Nephron (organoid): Measurements from ENCODE around the gene C15orf39.
"Not testable (repeated sequence)": the region's sequence is repeated elsewhere in the genome, so short reads cannot be mapped to it uniquely, and the experiment has no call there.

Experiments
- H3K27ac Mint-ChIP-seq, 3 experiments: 2 replicates each; pipeline ENCODE4 v1.8.0; 2020; ENCODE audit warnings: mixed read lengths in 3 of 3, mild to moderate bottlenecking in 2 of 3, moderate library complexity in 1 of 3
- H3K27me3 Mint-ChIP-seq: 2 replicates; pipeline ENCODE4 v1.8.0; 2021; ENCODE audit warnings: low read depth, mild to moderate bottlenecking, moderate library complexity, mixed read lengths
- H3K36me3 Mint-ChIP-seq: 2 replicates; pipeline ENCODE4 v1.8.0; 2020; ENCODE audit warnings: low read depth, mixed read lengths
- H3K4me1 Mint-ChIP-seq: 2 replicates; pipeline ENCODE4 v1.8.0; 2020; ENCODE audit warnings: mixed read lengths
- H3K4me3 Mint-ChIP-seq, 3 experiments: 2 replicates each; pipeline ENCODE4 v1.8.0; 2020; ENCODE audit warnings: mild to moderate bottlenecking in 3 of 3, mixed read lengths in 3 of 3, moderate library complexity in 2 of 3
- H3K9me3 Mint-ChIP-seq: 2 replicates; pipeline ENCODE4 v1.8.0; 2020; ENCODE audit warnings: mixed read lengths
- CTCF ChIP-seq, 3 experiments: fragments of 200-600 bp; sonication (generic); IDR thresholded peaks; one replicate each; pipeline ENCODE4 v1.5.0; 2021; ENCODE audit warnings: antibody characterized with exemption in 3 of 3; ENCODE audit not compliant: unreplicated experiment in 3 of 3

C15orf39 gene

DNA sequence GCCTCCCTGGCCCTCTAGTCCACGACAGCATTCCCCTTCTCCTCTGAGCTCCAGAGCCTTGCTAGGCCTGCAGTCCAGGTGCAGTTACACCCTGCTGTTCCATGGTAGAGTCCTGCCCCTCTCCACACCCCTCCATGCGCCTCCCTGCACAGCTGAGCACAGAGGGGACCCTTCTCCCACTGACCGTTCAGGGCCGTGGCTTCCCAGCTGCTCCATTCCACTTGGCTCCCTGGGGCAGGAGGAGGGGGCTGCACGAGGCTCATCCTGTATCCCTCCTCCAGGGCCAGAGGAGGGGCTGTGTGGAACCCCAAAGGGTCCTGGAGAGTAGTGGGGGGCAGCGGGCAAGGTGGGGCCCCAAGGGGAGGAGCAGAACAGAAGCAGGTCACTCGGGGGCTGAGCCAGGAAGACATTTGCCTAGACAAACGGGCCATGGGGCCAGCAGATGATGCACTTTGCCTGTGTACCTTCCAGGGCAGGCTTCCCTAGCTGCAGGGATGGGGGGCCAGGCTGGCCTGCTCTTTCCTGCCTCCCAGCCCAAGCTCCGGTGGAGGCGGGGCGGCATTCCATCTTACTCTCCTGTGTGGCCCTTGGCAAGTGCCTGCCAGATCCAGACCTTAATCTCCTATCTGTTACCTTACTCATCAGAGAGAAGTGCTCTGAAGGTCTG lies 35.8 kb downstream of the C15orf39 start:
- no peak overlapping the region for H3K4me3 Mint-ChIP-seq
- H3K27me3 Mint-ChIP-seq = peaks cover 20% of the 10 kb centered on the region
- H3K9me3 Mint-ChIP-seq = no peaks in the 10 kb centered on the region
- H3K4me1 Mint-ChIP-seq = no peaks in the 10 kb centered on the region
- TF ChIP-seq CTCF (IDR thresholded peaks at IDR 0.05; ENCODE audit: unreplicated experiment in 3 of 3) = no peak
- no peaks in the 10 kb centered on the region for H3K36me3 Mint-ChIP-seq
- no peak overlapping the region for H3K27ac Mint-ChIP-seq

DNA sequence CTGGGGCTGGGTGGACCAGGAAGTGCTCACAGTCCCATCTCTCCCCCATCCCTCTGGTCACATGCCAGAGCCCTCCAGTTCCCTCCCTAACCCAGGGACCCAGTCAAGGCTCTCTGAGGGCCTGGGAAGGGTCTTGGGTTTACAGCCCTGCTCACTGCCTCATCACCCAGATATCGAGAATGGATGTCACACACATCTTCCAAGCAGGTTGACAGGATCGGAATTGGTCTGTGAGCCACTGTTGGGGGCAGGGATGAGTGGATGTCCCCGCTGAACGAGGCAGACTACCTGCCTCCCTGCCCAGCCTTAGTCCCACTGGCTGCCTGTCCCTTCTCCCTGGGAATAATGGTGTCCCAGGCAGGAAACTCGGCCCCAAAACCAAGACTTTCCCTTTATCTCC lies 36.5 kb downstream of the C15orf39 start:
- H3K4me1 Mint-ChIP-seq = no peaks in the 10 kb centered on the region
- no peak overlapping the region for H3K4me3 Mint-ChIP-seq
- no peak overlapping the region for H3K27ac Mint-ChIP-seq
- peaks cover 20% of the 10 kb centered on the region for H3K27me3 Mint-ChIP-seq
- TF ChIP-seq CTCF (IDR thresholded peaks at IDR 0.05; ENCODE audit: unreplicated experiment in 3 of 3) = no peak
- no peaks in the 10 kb centered on the region for H3K9me3 Mint-ChIP-seq
- no peaks in the 10 kb centered on the region for H3K36me3 Mint-ChIP-seq

- not testable (repeated sequence) for H3K9me3 Mint-ChIP-seq, H3K4me1 Mint-ChIP-seq, H3K36me3 Mint-ChIP-seq, H3K4me3 Mint-ChIP-seq, H3K27ac Mint-ChIP-seq
- H3K27me3 Mint-ChIP-seq = peaks cover 31% of the 10 kb centered on the region
These were observed 44.1 kb downstream of the C15orf39 start for GRCh38 chr15:75245741-75246140.

DNA sequence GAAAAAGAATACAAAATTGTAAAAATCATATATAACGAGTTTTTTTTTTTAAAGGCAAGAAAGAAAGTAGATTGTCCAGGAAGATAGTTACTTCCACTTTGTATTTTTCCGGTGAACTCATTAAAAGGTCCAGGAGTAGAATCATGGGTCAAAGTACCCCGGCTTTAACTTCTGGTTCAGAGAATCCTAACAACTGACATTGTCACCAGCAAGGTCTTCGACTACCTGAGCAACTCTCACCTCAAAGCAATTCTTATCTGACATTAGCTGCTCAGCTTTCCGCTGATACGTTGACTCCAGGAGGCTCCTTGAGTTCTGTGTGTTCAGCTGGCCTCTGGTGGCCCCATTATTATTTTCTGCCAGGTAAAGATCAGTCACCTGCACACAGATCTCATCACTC lies 47.3 kb downstream of the C15orf39 start:
- H3K27me3 Mint-ChIP-seq = peaks cover 42% of the 10 kb centered on the region
- not testable (repeated sequence) for H3K4me3 Mint-ChIP-seq, H3K9me3 Mint-ChIP-seq, H3K27ac Mint-ChIP-seq, H3K4me1 Mint-ChIP-seq, H3K36me3 Mint-ChIP-seq

- Mint-ChIP-seq H3K4me3 (no peak overlapping the region), H3K27me3 (peaks cover 42% of the 10 kb centered on the region), H3K9me3 (no peaks in the 10 kb centered on the region), H3K36me3 (no peaks in the 10 kb centered on the region), H3K27ac (no peak overlapping the region), H3K4me1 (no peaks in the 10 kb centered on the region)
- TF ChIP-seq CTCF (IDR thresholded peaks at IDR 0.05; ENCODE audit: unreplicated experiment in 3 of 3) = no peak
These were observed 48.0 kb downstream of the C15orf39 start for GRCh38 chr15:75249726-75250125.

- not testable (repeated sequence) for H3K36me3 Mint-ChIP-seq, H3K4me1 Mint-ChIP-seq, H3K9me3 Mint-ChIP-seq, H3K4me3 Mint-ChIP-seq, H3K27ac Mint-ChIP-seq
- H3K27me3 Mint-ChIP-seq = peaks cover 42% of the 10 kb centered on the region
These were observed 49.7 kb downstream of the C15orf39 start for GRCh38 chr15:75251343-75251742.

- H3K27me3 Mint-ChIP-seq = peaks cover 40% of the 10 kb centered on the region
- H3K36me3 Mint-ChIP-seq, H3K27ac Mint-ChIP-seq, H3K9me3 Mint-ChIP-seq, H3K4me3 Mint-ChIP-seq, H3K4me1 Mint-ChIP-seq: not testable (repeated sequence)
These were observed 50.6 kb downstream of the C15orf39 start for GRCh38 chr15:75252285-75252684.

DNA sequence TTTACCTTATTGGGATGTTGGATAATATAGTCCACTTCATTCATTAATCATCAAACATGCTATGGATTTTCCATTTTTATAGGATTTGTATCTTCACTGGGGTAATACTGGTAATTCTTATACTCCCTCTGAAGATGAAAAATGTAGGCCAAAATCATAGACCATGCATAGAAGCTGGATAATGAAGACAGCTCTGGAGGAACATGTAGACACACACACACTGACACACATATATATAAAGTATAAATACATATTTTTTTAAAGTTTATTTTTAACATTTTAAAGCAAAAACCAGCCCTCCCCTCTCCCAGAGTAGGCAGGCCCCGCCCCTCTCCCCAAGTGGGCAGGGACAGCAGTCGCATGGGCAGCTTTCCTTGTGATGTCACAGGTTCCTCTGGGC lies 56.4 kb downstream of the C15orf39 start, which contains the start of gene GOLGA6C:
Gene GOLGA6C (plus strand): TSS at position 301 of the 400 bp plus-strand sequence. CDS start 265 bp downstream, outside the sequence.
- not testable (repeated sequence) for H3K4me3 Mint-ChIP-seq, H3K36me3 Mint-ChIP-seq, H3K4me1 Mint-ChIP-seq, H3K9me3 Mint-ChIP-seq, H3K27me3 Mint-ChIP-seq, H3K27ac Mint-ChIP-seq

DNA sequence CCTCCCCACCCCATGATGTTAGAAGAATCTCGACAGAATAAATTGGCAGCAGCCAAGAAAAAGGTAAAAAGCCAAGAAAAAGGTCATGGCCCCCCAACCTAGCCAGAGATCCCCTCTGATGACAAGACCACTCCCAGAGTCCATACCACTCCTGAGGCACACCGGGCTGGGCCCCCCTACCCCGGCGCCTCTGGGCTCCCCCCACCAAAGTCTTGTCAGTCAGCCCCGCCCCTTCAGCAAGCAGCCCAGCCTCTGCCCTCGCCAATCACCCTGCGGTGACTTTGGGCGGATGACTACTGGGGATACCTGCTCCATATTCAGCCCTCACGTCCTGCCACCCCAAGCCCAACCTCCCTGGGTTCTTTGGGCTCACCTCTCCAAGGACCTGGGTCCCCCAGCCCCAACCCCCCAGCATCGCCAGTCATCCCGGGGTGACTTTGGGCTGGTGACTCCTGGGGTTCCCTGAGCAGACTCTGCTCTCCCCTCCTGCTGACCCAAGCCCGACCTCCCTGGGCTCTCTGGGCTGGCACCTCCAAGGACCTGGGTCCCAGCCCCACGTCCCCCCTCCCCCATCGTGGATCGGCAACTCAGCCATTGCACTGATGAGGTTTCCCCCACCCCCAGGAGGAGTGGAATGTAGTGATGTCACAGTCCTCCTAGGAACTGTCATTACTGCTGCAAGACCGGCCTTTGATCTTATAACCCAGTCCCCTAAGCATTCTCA lies 57.1 kb downstream of the C15orf39 start:
- H3K9me3 Mint-ChIP-seq, H3K27ac Mint-ChIP-seq, H3K36me3 Mint-ChIP-seq, H3K4me3 Mint-ChIP-seq, H3K27me3 Mint-ChIP-seq, H3K4me1 Mint-ChIP-seq: not testable (repeated sequence)

DNA sequence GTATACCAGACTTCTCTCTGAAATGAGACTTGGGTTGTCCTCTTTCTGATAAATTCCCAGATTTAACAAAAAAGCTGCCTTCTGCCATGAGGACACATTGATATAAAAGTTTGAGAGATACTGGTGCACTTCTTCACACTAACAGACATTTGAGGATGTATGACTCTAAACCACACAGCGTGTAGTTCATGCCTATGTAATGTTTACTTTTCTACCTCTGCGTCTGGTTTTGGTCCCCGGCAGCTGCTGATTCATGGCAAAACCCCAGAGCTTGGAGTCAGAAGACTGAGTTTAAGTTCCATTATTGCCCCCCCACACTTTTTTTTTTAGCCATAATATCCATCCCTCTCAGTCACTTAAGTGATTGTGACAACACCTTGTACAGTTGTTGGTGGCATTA lies 58.2 kb downstream of the C15orf39 start:
- not testable (repeated sequence) for H3K36me3 Mint-ChIP-seq, H3K4me3 Mint-ChIP-seq, H3K27me3 Mint-ChIP-seq, H3K9me3 Mint-ChIP-seq, H3K27ac Mint-ChIP-seq, H3K4me1 Mint-ChIP-seq
